PFSK-1 (cell line): Measurements from ENCODE around the gene GPRC5C.

Experiments used
- FOXP2 ChIP-seq: optimal IDR thresholded peaks from 2 replicates; pipeline ENCODE3; 2011; ENCODE audit warnings: borderline replicate concordance, control low read depth, inconsistent platforms; ENCODE audit not compliant: insufficient read depth; ENCODE audit errors: extremely low read length, extremely low read depth
- POLR2AphosphoS5 ChIP-seq: IDR thresholded peaks from 2 replicates; pipeline ENCODE4 v1.6.1; 2012; ENCODE audit warnings: low read depth, mild to moderate bottlenecking, control low read depth, low read length, moderate library complexity
- SIN3A ChIP-seq: IDR thresholded peaks from 2 replicates; pipeline ENCODE4 v1.6.1; 2012; ENCODE audit warnings: mild to moderate bottlenecking, low read length, moderate library complexity, borderline replicate concordance; ENCODE audit not compliant: insufficient read depth
- TAF1 ChIP-seq: IDR thresholded peaks from 2 replicates; pipeline ENCODE4 v1.6.1; 2012; ENCODE audit warnings: low read length, control low read depth, borderline replicate concordance; ENCODE audit not compliant: insufficient read depth
- TF ChIP-seq, protein P1 (sequence below), 2 experiments: IDR thresholded peaks; 2 replicates each; pipeline versions ENCODE4 v1.6.1 to v1.8.0; 2011 to 2012; ENCODE audit warnings: low read depth in 2 of 2, low read length in 2 of 2, control low read depth in 1 of 2, inconsistent platforms in 1 of 2, mild to moderate bottlenecking in 1 of 2, moderate library complexity in 1 of 2; ENCODE audit not compliant: insufficient read depth in 1 of 2

Gene GPRC5C

DNA sequence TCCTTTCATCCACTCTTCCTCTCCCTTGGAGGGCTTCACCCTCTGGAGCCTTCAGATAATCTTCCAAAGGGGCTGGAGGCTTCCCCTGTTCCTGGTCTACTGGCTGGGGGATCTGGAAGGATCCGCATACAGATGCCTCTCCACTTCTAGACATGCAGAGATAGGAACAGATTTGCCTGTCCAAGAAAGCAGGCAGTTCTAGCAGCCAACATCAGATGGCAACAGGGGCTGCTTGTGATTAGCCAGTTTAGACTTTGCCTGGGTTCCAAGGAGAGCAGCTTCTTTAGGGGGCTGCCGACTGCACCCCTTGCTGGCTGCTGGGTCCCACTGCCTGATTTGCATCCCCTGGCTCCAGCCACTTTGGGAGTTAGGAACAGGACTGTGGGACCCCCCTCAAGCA is 28.4 kb downstream of the GPRC5C start:
- TF ChIP-seq TAF1, result no peak
- no peak for TF ChIP-seq POLR2AphosphoS5
- TF ChIP-seq FOXP2, result no peak

DNA sequence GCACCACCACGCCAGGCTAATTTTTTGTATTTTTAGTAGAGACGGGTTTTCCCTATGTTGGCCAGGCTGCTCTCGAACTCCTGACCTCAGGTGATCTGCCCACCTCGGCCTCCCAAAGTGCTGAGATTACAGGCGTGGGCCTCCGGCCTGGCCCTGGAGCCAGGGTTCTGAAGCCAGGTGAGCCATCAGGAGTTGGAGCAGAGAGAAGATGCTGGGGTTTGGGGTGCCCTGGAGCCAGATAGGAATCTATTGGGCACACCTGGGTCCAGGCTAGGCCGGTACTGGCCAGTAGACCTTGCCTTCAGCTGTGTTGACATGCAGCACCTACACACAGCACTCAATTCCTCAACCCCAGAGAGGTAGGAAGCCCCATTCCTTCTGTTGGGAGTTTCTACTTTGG is 29.1 kb downstream of the GPRC5C start:
- TF ChIP-seq TAF1, result no peak
- TF ChIP-seq, protein P1, sequence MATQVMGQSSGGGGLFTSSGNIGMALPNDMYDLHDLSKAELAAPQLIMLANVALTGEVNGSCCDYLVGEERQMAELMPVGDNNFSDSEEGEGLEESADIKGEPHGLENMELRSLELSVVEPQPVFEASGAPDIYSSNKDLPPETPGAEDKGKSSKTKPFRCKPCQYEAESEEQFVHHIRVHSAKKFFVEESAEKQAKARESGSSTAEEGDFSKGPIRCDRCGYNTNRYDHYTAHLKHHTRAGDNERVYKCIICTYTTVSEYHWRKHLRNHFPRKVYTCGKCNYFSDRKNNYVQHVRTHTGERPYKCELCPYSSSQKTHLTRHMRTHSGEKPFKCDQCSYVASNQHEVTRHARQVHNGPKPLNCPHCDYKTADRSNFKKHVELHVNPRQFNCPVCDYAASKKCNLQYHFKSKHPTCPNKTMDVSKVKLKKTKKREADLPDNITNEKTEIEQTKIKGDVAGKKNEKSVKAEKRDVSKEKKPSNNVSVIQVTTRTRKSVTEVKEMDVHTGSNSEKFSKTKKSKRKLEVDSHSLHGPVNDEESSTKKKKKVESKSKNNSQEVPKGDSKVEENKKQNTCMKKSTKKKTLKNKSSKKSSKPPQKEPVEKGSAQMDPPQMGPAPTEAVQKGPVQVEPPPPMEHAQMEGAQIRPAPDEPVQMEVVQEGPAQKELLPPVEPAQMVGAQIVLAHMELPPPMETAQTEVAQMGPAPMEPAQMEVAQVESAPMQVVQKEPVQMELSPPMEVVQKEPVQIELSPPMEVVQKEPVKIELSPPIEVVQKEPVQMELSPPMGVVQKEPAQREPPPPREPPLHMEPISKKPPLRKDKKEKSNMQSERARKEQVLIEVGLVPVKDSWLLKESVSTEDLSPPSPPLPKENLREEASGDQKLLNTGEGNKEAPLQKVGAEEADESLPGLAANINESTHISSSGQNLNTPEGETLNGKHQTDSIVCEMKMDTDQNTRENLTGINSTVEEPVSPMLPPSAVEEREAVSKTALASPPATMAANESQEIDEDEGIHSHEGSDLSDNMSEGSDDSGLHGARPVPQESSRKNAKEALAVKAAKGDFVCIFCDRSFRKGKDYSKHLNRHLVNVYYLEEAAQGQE (IDR thresholded peaks at IDR 0.05; ENCODE audit: insufficient read depth in 1 of 2, low read depth in 2 of 2, low read length in 2 of 2), result no peak
- TF ChIP-seq POLR2AphosphoS5, result no peak
- no peak for TF ChIP-seq SIN3A
- TF ChIP-seq FOXP2, result no peak

- TF ChIP-seq FOXP2 (no peak), POLR2AphosphoS5 (no peak), TAF1 (no peak), SIN3A (no peak)
- TF ChIP-seq, protein P1 (IDR thresholded peaks at IDR 0.05; ENCODE audit: insufficient read depth in 1 of 2, low read depth in 2 of 2, low read length in 2 of 2), result no peak
Observed at GRCh38 chr17:74461611-74462010, 29.7 kb downstream of the GPRC5C start.

DNA sequence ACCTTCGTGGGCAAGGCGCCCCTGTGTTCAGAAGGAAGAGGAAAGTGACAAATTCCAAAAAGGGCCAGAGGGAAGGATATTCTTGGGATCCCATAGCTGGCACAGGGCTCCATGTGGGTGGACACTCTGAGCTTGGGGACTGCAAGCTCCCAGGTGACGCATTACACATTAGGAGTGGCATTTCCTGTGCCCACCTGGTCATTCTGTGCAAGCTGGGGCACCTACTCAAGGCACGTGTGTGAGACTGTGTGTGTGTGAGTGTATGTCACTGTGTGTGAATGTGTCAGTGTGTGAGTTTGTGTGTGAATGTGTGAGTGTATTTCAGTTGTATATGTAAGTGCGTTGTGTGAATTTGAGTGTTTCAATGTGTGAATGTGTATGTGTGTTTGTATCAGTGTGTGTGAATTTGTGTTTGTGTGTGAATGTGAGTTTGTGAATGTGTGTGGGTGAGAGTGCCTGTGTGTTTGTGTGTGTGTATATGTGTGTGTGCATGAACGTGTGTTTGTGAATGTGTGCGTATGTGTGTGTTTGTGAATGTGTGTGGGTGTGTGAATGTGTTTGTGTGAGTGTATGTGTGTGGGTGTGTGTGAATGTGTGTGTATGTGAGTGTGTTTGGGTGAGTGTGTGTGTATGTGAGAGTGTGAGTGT is 33.0 kb downstream of the GPRC5C start:
- TF ChIP-seq SIN3A (no peak), TAF1 (no peak)
- TF ChIP-seq, protein P1 (IDR thresholded peaks at IDR 0.05; ENCODE audit: insufficient read depth in 1 of 2, low read depth in 2 of 2, low read length in 2 of 2), result no peak

DNA sequence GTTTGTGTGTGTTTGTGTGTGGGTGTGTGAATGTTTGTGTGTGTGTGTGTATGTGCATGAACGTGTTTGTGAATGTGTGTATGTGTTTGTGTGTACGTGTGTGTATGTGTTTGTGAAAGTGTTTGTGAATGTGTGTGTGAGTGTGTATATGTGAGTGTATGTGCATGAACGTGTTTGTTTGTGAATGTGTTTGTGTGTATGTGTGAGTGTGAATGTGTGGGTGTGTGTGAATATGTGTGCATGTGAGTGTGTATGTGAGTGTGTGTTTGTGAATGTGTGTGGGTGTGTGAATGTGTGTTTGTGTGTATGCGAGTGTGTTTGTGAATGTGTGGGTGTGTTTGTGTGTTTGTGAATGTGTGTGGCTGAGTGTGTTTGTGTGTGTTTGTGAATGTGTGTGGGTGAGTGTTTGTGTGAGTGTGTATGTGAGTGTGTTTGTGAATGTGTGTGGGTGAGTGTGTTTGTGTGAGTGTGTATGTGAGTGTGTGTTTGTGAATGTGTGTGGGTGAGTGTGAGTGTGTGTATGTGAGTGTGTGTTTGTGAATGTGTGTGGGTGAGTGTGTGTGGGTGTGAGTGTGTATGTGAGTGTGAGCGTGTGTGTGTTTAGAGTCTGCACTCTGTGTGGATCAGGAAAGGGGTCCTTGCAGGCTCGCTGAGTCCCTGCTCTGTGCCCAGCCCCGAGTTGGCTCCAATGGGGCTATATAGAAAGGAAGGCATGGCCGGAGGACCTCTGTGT is 33.7 kb downstream of the GPRC5C start:
- TF ChIP-seq, protein P1 (IDR thresholded peaks at IDR 0.05; ENCODE audit: insufficient read depth in 1 of 2, low read depth in 2 of 2, low read length in 2 of 2), result no peak
- TF ChIP-seq FOXP2, result no peak
- no peak for TF ChIP-seq POLR2AphosphoS5
- TF ChIP-seq TAF1, result no peak
- TF ChIP-seq SIN3A, result no peak
